Right lobe of liver (tissue), 4 donors: ENCODE measurements around the gene SH3TC2.

ENCODE experiments used
- CTCF ChIP-seq, 4 donors: fragments of 200-600 bp in 3 of 4; fragments of 450-650 bp in 1 of 4; IDR thresholded peaks; one replicate each; pipeline versions ENCODE4 v1.5.1 to v1.8.0; 2016 to 2022; ENCODE audit warnings: antibody characterized with exemption in 4 of 4, mild to moderate bottlenecking in 2 of 4
- POLR2A ChIP-seq: fragments of 450-650 bp; IDR thresholded peaks from one replicate; pipeline ENCODE4 v1.6.1; 2017; ENCODE audit warnings: antibody characterized with exemption, mild to moderate bottlenecking
- donor health status: DM: no; HTN: no; CAD: no.
- donor health status: DM: no; HTN: no; CAD: no.
- donor health status: DM: no; HTN: yes; CAD: no.

- TF ChIP-seq CTCF (IDR thresholded peaks at IDR 0.05) (peak; percentile 68 to 76 (median 74)), POLR2A (no peak)
These were observed 64.6 kb downstream of the SH3TC2 start for GRCh38 chr5:148998174-148998797.
